H1 (cell line): Measurements from ENCODE around the gene NREP. TPM values are rescaled to one million over a fixed set of nuclear protein-coding genes. Genes with fewer than 3 reads are reported as not detected.

ENCODE experiments used
- CTCF ChIA-PET: fragments of 300-600 bp; sonication (Branson Sonifier 250); formaldehyde crosslinking; loops from one replicate; lab custom pipeline; 2021; ENCODE audit not compliant: partially characterized antibody; lab: Charles Lee
- POLR2A ChIA-PET: fragments of 300-600 bp; sonication (Branson Sonifier 250); formaldehyde crosslinking; loops from one replicate; lab custom pipeline; 2021; ENCODE audit warnings: inconsistent platforms; ENCODE audit not compliant: partially characterized antibody; lab: Charles Lee
- DNase-seq, 2 experiments: peaks; one replicate each; pipeline versions ENCODE4 v3.0.0 to v3.0.0-alpha.2; 2010 to 2022; ENCODE audit warnings: low spot score in 2 of 2, low read depth in 1 of 2, mixed read lengths in 1 of 2
- FAIRE-seq: peaks from 2 replicates; lab custom pipeline; 2011; peaks lifted over from hg19 to GRCh38; lab: Jason Lieb, UNC
- H2AFZ ChIP-seq: 2 replicates; pipeline ENCODE4 v1.8.1; 2012; ENCODE audit warnings: low read length, inconsistent platforms
- H2AK5ac ChIP-seq: 2 replicates; pipeline ENCODE4 v1.6.1; 2013; ENCODE audit warnings: low read depth, low read length
- H2BK120ac ChIP-seq: replicated peaks from 2 replicates; pipeline ENCODE3; 2013; ENCODE audit warnings: low read depth, low read length, inconsistent platforms
- H2BK12ac ChIP-seq: 2 replicates; pipeline ENCODE4 v1.6.1; 2013; ENCODE audit warnings: low read depth, low read length
- H2BK15ac ChIP-seq: 2 replicates; pipeline ENCODE4 v1.6.1; 2013; ENCODE audit warnings: low read length
- H2BK20ac ChIP-seq: 2 replicates; pipeline ENCODE4 v1.6.1; 2013; ENCODE audit warnings: low read length
- H2BK5ac ChIP-seq: 2 replicates; pipeline ENCODE4 v1.6.1; 2013; ENCODE audit warnings: low read depth, low read length
- H3K14ac ChIP-seq: 2 replicates; pipeline ENCODE4 v1.6.1; 2013; ENCODE audit warnings: inconsistent platforms; ENCODE audit not compliant: insufficient read length
- H3K18ac ChIP-seq: 2 replicates; pipeline ENCODE4 v1.6.1; 2013; ENCODE audit warnings: low read length; ENCODE audit errors: extremely low read depth
- H3K23ac ChIP-seq: 2 replicates; pipeline ENCODE4 v1.6.1; 2013; ENCODE audit warnings: inconsistent platforms; ENCODE audit not compliant: insufficient read length
- H3K23me2 ChIP-seq: 2 replicates; pipeline ENCODE4 v1.6.1; 2013; ENCODE audit warnings: low read depth, low read length
- H3K27ac ChIP-seq: 2 replicates; pipeline ENCODE4 v1.6.1; 2011; ENCODE audit warnings: low read depth, low read length, inconsistent platforms
- H3K27me3 ChIP-seq, 4 experiments: replicated peaks in 1 of 4; 1 replicate in 1 of 4; 2 replicates in 3 of 4; pipeline versions ENCODE4 v1.6.1 to v1.8.1; 2011 to 2013; ENCODE audit warnings: low read length in 3 of 4, mild to moderate bottlenecking in 3 of 4, inconsistent platforms in 2 of 4, mixed read lengths in 2 of 4, moderate library complexity in 1 of 4; ENCODE audit not compliant: control insufficient read depth in 3 of 4, insufficient read depth in 3 of 4; ENCODE audit errors: extremely low read depth in 1 of 4
- H3K36me3 ChIP-seq, 4 experiments: 2 replicates each; pipeline versions ENCODE4 v1.6.1 to v1.8.1; 2011 to 2013; ENCODE audit warnings: mild to moderate bottlenecking in 4 of 4, low read length in 3 of 4, moderate library complexity in 2 of 4, control low read depth in 1 of 4, inconsistent platforms in 1 of 4; ENCODE audit not compliant: insufficient read depth in 4 of 4, control insufficient read depth in 2 of 4
- H3K4ac ChIP-seq: replicated peaks from 2 replicates; pipeline ENCODE3; 2013; ENCODE audit warnings: low read length, low read depth, mixed read lengths, inconsistent platforms; ENCODE audit not compliant: insufficient read length
- H3K4me1 ChIP-seq, 4 experiments: replicated peaks in 1 of 4; 1 replicate in 1 of 4; 2 replicates in 3 of 4; pipeline versions ENCODE4 v1.6.1 to v1.8.1; 2011 to 2013; ENCODE audit warnings: low read length in 3 of 4, inconsistent platforms in 2 of 4, mixed read lengths in 1 of 4; ENCODE audit not compliant: insufficient read depth in 4 of 4, control insufficient read depth in 3 of 4
- H3K4me2 ChIP-seq, 2 experiments: 2 replicates each; pipeline versions ENCODE4 v1.6.1 to v1.8.1; 2011 to 2013; ENCODE audit warnings: low read depth in 2 of 2, low read length in 2 of 2, control low read depth in 1 of 2, inconsistent platforms in 1 of 2, mild to moderate bottlenecking in 1 of 2; ENCODE audit not compliant: insufficient read depth in 1 of 2
- H3K4me3 ChIP-seq, 4 experiments: fragments of 200-600, 300-600 bp in 1 of 4; sonication (generic), shearing (Covaris generic), sonication (Bioruptor Twin) in 1 of 4; 2 replicates each; pipeline versions ENCODE4 v1.5.1 to v1.8.1; 2011 to 2016; ENCODE audit warnings: low read length in 4 of 4, low read depth in 3 of 4, control low read depth in 2 of 4, inconsistent platforms in 2 of 4, mild to moderate bottlenecking in 2 of 4, mixed read lengths in 1 of 4, moderate library complexity in 1 of 4; ENCODE audit not compliant: insufficient read depth in 2 of 4; ENCODE audit errors: extremely low read depth in 1 of 4
- H3K56ac ChIP-seq: replicated peaks from 2 replicates; pipeline ENCODE3; 2013; ENCODE audit warnings: low read depth, mild to moderate bottlenecking, mixed read lengths, low read length, inconsistent platforms; ENCODE audit not compliant: insufficient read length
- H3K79me1 ChIP-seq: 2 replicates; pipeline ENCODE4 v1.6.1; 2013; ENCODE audit warnings: low read depth, low read length, control low read depth
- H3K79me2 ChIP-seq, 2 experiments: 2 replicates each; pipeline versions ENCODE4 v1.6.1 to v1.8.1; 2012 to 2013; ENCODE audit warnings: low read length in 2 of 2, mild to moderate bottlenecking in 2 of 2, inconsistent platforms in 1 of 2; ENCODE audit not compliant: insufficient read depth in 2 of 2, control insufficient read depth in 1 of 2
- H3K9ac ChIP-seq, 4 experiments: replicated peaks in 1 of 4; 1 replicate in 1 of 4; 2 replicates in 3 of 4; pipeline versions ENCODE4 v1.6.1 to v1.8.1; 2011 to 2013; ENCODE audit warnings: low read depth in 3 of 4, low read length in 3 of 4, control low read depth in 2 of 4, mild to moderate bottlenecking in 2 of 4, moderate library complexity in 2 of 4, inconsistent platforms in 1 of 4; ENCODE audit errors: extremely low read depth in 1 of 4
- H3K9me3 ChIP-seq, 2 experiments: 2 replicates each; pipeline versions ENCODE4 v1.6.1 to v1.8.1; 2012 to 2013; ENCODE audit warnings: mild to moderate bottlenecking in 2 of 2, moderate library complexity in 2 of 2, control low read depth in 1 of 2, inconsistent platforms in 1 of 2, low read depth in 1 of 2, low read length in 1 of 2, mixed read lengths in 1 of 2; ENCODE audit not compliant: insufficient read depth in 2 of 2
- H4K20me1 ChIP-seq, 2 experiments: replicated peaks in 1 of 2; 2 replicates each; pipeline versions ENCODE3 to v1.8.1; 2011 to 2013; ENCODE audit warnings: inconsistent platforms in 2 of 2, low read length in 2 of 2, mild to moderate bottlenecking in 1 of 2; ENCODE audit not compliant: insufficient read depth in 2 of 2, control insufficient read depth in 1 of 2
- H4K5ac ChIP-seq: 2 replicates; pipeline ENCODE4 v1.6.1; 2013; ENCODE audit warnings: low read length, low read depth, mixed read lengths, inconsistent platforms; ENCODE audit not compliant: insufficient read length
- H4K8ac ChIP-seq: 2 replicates; pipeline ENCODE4 v1.8.0; 2013; ENCODE audit warnings: mild to moderate bottlenecking, moderate library complexity, low read length, inconsistent platforms; ENCODE audit not compliant: insufficient read depth; ENCODE audit errors: extremely low read depth
- H4K91ac ChIP-seq: replicated peaks from 2 replicates; pipeline ENCODE3; 2013; ENCODE audit warnings: low read length, mixed read lengths, inconsistent platforms; ENCODE audit not compliant: insufficient read length
- CBX5 ChIP-seq: fragments of 300-800, 300-1000 bp; sonication (generic); IDR thresholded peaks from 2 replicates; pipeline ENCODE4 v1.7.1; 2016; ENCODE audit warnings: antibody characterized with exemption, low read length, low read depth
- CHD2 ChIP-seq: IDR thresholded peaks from 2 replicates; pipeline ENCODE4 v1.6.1; 2012; ENCODE audit warnings: low read length, improper control_type of control experiment
- CTCF ChIP-seq, 3 experiments: IDR thresholded peaks; 1 replicate in 2 of 3; 2 replicates in 1 of 3; pipeline versions ENCODE4 v1.5.1 to v1.6.1; 2011; ENCODE audit warnings: low read length in 3 of 3, mild to moderate bottlenecking in 3 of 3, inconsistent platforms in 2 of 3, low read depth in 1 of 3, moderate library complexity in 1 of 3; ENCODE audit not compliant: insufficient read depth in 1 of 3; ENCODE audit errors: control extremely low read depth in 1 of 3
- RAD21 ChIP-seq, 2 experiments: IDR thresholded peaks in 1 of 2; conservative IDR thresholded peaks in 1 of 2; 2 replicates each; pipeline ENCODE4 v1.6.1; 2011; ENCODE audit warnings: low read depth in 2 of 2, low read length in 2 of 2, improper control_type of control experiment in 1 of 2, inconsistent platforms in 1 of 2, mild to moderate bottlenecking in 1 of 2, moderate library complexity in 1 of 2
- WGBS, 2 experiments: shearing (Covaris generic) in 1 of 2; methylation state at CpG; one replicate each; pipeline versions ENCODE4 v1.1.6 to v1.1.7; 2013 to 2015; ENCODE audit warnings: low lambda C conversion rate in 2 of 2, mixed read lengths in 2 of 2, inconsistent platforms in 1 of 2, low coverage in 1 of 2, missing lambda C conversion rate in 1 of 2; ENCODE audit not compliant: insufficient replicate concordance in 2 of 2, insufficient coverage in 1 of 2, insufficient read length in 1 of 2; ENCODE audit errors: extremely low coverage in 1 of 2, missing lambda C conversion rate in 1 of 2; 5-methylcytosine and 5-hydroxymethylcytosine counted together
- polyA plus RNA-seq, 7 experiments: library from polyadenylated mRNA; depleted of rRNA in 3 of 7; stranded (reverse) in 5 of 7; unstranded in 2 of 7; fragments of >200 nt in 5 of 7; fragments of 200-250 nt in 2 of 7; gene quantifications; 1 replicate in 5 of 7; 2 replicates in 1 of 7; 4 replicates in 1 of 7; pipeline versions ENCODE4 v1.2.1 to v1.2.3, GENCODE V29; 2011 to 2013; ENCODE audit warnings: missing spikeins in 2 of 7, mixed read lengths in 2 of 7
- total RNA-seq: library from RNA; stranded (reverse); fragmentation: NEBNext Ultra II Directional; extraction: Animal tissue kit (Norgen Biotek cat#: 25700); gene quantifications from 2 replicates; pipeline ENCODE4 v1.2.1, GENCODE V29; 2021

NREP gene
- total and polyA plus RNA-seq, 2 of the 8 experiments (the other 6 are each of a cell fraction or from before 2014, with no cell fraction given) = 254 to 301 TPM

GRCh38 chr5:111733571-111733970, 23.4 kb downstream of the NREP start:
- Histone ChIP-seq H4K8ac (no peak overlapping the region), H3K4ac (no peak overlapping the region), H4K91ac (no peak overlapping the region), H4K5ac (no peak overlapping the region), H3K9me3 (no peaks in the 10 kb centered on the region), H3K36me3 (peaks cover 11 to 48% (median 18%) of the 10 kb centered on the region in 4 experiments), H2BK20ac (no peak overlapping the region), H3K23me2 (no peaks in the 10 kb centered on the region), H3K79me2 (peaks cover 0 to 34% of the 10 kb centered on the region in 2 experiments; a peak in 2 of 4 replicates), H2BK15ac (no peak overlapping the region), H2AK5ac (no peak overlapping the region), H3K18ac (no peak overlapping the region), H3K27ac (no peak overlapping the region), H3K79me1 (no peaks in the 10 kb centered on the region; the same call in 1 of the 2 replicates), H2BK12ac (no peak overlapping the region), H3K4me1 (peaks cover 0 to 10% (median 5%) of the 10 kb centered on the region in 4 experiments; a peak in 3 of 7 replicates), H3K4me3 (no peak overlapping the region), H2BK5ac (no peak overlapping the region; the same call in 1 of the 2 replicates), H4K20me1 (peaks cover under 1 to 9% of the 10 kb centered on the region in 2 experiments), H2AFZ (no peak overlapping the region), H3K4me2 (no peak overlapping the region), H3K23ac (no peak overlapping the region), H3K14ac (no peak overlapping the region), H3K27me3 (no peaks in the 10 kb centered on the region), H3K9ac (no peak overlapping the region), H3K56ac (no peak overlapping the region), H2BK120ac (no peak overlapping the region)
- POLR2A ChIA-PET = interaction anchor here (1.2 to 1.3 kb wide), 2 partner anchors 10 to 24 kb away, joined by 3 to 4 read pairs; partner anchors contain the start of gene NREP
- TF ChIP-seq CTCF (IDR thresholded peaks at IDR 0.05; ENCODE audit: control extremely low read depth in 1 of 3, insufficient read depth in 1 of 3, low read depth in 1 of 3, low read length in 3 of 3) (no peak), RAD21 (IDR thresholded peaks at IDR 0.05 in 1 of 2, conservative IDR thresholded peaks at IDR 0.05 in 1 of 2; ENCODE audit: low read depth in 2 of 2, low read length in 2 of 2) (no peak), CHD2 (no peak), CBX5 (no peak)
- CTCF ChIA-PET = interaction anchor here (1.4 kb wide), 1 partner anchor 35 kb away, joined by 3 read pairs; no protein-coding TSS in a partner anchor
- no peak for FAIRE-seq
- WGBS, 2 experiments = 94% methylated on average over 7 of the region's 7 CpGs; no CpG with 5 or more reads in 1 of the 2 experiments
- DNase-seq = no peak
